ENCODE data around the gene HCAR3.

- TF ChIP-seq POLR2A (IDR thresholded peaks at IDR 0.05; ENCODE audit: low read depth, low read length) (no peak), TAF1 (IDR thresholded peaks at IDR 0.05; ENCODE audit: low read depth, low read length) (no peak), POLR2AphosphoS5 (IDR thresholded peaks at IDR 0.05; ENCODE audit: low read depth, low read length) (no peak), SPI1 (IDR thresholded peaks at IDR 0.05; ENCODE audit: low read depth, low read length) (no peak)
Observed at GRCh38 chr12:122669397-122670070, 47.1 kb downstream of the HCAR3 start.

Measured in GM12891 (cell line).